22Rv1 (cell line): Measurements from ENCODE around the gene RAG1.

Experiments
- H3K27ac ChIP-seq: fragments of 450-650 bp; 2 replicates; pipeline ENCODE4 v1.5.1; 2017
- ZFX ChIP-seq: fragments of 450-650 bp; IDR thresholded peaks from 2 replicates; pipeline ENCODE4 v1.6.1; 2017; ENCODE audit warnings: antibody characterized with exemption, borderline replicate concordance
- TF ChIP-seq, protein P1 (sequence below): fragments of 450-650 bp; IDR thresholded peaks from 2 replicates; pipeline ENCODE4 v1.5.1; 2017; ENCODE audit warnings: mild to moderate bottlenecking

RAG1 gene

DNA sequence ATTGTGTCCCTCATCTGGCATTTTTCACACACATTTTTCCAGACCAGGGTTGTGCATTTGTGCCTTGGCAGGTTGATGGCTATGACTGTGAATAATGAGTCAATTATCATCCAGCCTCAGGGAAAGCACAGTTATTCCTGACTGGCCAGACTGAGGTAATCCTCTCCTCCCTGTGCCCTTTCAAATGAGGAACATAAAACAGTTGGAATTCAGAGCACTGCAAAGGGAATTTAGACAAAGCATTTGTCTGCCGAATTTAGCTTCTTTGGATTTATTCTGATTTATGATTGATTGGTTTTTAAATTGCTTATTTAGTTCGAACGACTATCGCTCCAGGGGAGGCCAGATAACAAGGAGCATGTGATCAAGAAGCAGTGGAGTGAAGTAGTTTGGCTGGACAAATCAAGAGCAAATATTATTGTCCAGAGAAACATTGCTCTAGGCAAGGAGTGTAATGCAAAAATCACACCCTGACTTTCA lies 61.0 kb downstream of the RAG1 start:
- no peak for TF ChIP-seq ZFX
- TF ChIP-seq, protein P1, sequence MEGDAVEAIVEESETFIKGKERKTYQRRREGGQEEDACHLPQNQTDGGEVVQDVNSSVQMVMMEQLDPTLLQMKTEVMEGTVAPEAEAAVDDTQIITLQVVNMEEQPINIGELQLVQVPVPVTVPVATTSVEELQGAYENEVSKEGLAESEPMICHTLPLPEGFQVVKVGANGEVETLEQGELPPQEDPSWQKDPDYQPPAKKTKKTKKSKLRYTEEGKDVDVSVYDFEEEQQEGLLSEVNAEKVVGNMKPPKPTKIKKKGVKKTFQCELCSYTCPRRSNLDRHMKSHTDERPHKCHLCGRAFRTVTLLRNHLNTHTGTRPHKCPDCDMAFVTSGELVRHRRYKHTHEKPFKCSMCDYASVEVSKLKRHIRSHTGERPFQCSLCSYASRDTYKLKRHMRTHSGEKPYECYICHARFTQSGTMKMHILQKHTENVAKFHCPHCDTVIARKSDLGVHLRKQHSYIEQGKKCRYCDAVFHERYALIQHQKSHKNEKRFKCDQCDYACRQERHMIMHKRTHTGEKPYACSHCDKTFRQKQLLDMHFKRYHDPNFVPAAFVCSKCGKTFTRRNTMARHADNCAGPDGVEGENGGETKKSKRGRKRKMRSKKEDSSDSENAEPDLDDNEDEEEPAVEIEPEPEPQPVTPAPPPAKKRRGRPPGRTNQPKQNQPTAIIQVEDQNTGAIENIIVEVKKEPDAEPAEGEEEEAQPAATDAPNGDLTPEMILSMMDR = no peak
- no peak overlapping the region for H3K27ac ChIP-seq
